ENCODE measurements around the gene COL11A1.

COL11A1 gene

DNA sequence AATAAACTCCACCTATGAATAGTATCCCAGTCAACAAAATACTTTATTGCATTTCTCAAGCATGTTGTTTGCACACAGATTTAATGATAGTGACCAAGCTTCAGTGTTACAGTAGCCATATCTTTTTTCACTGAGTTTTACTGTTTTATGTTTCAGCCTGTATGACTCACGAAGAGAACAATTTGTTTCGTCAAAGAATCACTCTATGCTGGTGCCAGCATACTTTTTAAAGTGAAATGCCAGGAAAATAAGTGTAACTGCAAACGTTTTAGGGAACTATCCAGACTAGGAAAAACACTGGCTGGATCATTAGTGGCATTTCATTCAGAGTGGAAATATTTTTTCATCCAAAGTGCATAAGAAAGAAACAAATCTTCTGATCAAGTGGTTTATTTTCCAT is 210.8 kb downstream of the COL11A1 start:
- no peak for DNase-seq

DNA sequence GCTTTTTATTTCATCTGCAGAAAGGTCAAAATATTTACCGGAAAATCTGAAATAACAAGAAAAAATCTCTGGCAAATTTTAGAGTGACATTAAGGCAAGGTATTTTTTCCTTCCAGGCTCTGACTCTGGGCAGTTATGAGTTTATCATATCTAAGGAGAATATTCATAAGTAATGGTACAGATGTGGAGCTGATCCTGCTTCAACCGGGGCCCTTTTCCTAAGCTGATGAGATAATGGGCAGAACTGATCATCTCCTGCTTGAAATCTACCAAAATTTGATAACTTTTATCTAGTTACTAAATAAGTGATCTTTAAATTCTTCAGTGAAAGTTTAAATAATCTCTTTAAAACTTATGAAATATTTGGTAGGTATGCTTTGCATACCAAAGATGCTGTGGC is 211.6 kb downstream of the COL11A1 start:
- no peak for DNase-seq

DNA sequence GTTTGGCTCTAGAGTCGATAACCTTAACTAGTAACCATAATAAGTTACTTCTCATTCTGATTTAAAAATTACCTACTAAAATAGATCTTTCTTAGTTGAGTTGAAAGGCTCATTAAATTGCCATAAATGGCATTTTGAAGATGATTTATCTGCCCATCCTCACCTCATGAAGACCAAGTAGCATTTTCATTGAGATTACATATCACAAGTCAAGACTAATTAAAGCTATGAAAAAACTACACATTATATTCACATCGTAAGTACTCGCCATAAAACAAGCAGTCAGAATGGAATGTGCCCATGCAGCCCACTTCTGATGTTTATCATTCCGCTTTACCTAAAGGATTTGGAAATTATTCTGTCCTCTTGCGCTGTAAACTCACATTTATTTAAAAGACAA is 212.0 kb downstream of the COL11A1 start:
- DNase-seq = no peak

DNA sequence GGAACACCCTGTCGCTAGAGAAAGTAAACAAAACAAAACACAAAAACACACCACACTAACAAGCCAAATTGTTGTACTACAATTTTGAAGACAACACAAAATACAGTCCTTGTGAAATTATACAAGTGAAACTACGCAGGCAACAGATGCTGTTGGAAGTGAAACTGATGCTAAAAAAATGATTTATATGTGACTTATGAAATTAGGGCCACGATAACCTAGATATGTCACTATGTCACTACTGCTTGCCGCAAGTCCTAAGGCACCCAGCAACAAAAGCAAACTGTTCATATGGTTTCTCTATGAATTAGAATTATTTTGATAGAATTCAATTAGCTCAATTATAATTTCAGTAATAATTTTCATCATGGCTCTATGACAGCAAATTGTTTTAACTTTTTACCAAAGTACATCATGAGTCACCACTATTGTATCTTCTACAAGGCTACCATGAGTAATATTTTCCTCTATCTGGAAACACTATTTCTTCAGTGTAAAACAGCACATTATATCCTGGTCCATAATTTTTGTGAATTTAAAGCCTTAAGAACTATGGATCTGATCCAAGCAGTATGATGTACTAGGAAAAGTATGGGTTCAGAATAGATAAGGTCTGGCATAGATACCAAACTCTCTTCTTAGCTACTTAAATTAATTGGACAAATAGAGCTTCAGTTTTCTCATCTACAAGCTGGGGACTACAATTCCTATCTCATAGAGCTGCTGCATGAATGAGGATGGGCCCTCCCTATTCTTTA is 216.3 kb downstream of the COL11A1 start:
- DNase-seq = no peak

DNA sequence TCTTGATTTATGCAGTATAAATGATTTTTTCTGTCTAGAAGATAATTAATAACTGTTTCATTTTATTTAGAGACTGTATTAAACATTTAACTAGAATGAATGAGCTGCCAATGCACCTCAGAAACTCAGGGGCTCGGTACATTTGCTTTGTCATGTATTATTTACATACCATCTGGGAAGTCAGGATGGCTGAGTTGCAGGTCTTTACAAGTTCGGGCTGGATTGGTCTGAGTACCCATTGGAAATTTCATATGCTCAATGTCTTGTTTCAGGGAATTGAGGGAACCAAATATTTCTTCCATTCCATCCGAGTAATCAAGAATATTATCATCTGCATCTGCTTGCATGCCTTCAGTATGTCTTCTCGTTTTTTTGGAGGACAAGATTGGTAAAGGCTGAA is 221.7 kb downstream of the COL11A1 start:
- no peak for DNase-seq

DNA sequence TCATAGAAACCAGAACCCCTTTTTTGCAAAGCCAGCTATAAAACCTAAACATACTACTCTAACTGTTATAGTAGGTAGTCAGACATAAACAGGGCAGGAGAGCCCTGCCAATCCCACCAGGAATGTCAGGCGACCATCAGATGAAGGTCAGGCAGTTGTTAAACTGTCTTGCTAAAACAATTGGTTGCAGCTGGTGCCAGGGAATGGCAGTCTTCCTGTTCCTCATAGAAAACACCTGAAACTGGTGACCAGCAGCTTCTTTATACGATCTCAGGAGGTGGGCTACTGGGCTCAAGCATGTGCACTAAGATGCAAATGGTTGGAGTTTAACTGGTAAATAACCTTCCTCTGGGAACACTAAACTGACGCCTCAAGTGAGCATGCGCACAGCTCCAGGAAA is 224.1 kb downstream of the COL11A1 start:
- DNase-seq = no peak

DNA sequence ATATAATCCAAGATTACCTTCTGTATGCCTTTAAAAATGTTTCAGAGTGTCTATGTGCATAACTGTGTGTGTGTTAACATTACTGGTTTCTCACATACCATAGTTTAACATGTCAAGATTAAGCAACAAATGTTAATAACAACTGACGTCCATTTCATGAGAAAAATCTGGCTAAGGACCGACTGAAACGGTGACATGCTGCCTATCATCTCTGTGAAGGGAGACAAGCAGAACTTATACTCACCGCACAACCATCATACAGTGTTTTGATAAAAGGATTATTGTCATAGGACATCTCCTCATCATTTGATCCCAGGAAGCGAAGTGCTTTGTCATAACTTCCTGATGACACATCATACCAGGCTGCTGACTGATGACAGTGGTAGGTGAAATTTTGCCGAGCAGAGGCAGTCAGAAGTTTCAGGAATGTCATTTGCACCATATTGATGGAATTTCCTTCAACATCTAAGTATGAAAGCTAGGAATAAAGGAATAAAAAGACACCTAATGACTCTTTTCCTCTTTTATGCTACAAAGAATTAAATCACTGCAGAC is 228.8 kb downstream of the COL11A1 start:
- DNase-seq = no peak

DNA sequence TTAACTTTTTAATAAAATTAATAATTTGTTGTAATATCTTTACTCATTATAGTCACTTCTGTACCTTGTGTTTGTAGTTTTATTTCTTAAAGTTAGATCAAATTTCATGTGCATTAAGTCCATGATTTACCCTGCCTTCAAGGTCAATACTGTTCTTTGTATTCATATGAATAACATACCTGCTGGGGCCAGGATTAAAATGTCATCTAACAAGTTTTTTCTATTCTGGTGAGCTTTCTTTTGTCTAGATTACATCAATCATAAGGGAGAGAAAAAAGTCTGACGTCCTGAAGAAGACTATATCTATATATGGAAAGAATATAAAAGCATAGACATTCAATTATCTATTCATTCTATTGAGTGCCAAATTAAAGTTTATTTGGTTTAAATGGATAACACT is 232.6 kb downstream of the COL11A1 start:
- DNase-seq = no peak

DNA sequence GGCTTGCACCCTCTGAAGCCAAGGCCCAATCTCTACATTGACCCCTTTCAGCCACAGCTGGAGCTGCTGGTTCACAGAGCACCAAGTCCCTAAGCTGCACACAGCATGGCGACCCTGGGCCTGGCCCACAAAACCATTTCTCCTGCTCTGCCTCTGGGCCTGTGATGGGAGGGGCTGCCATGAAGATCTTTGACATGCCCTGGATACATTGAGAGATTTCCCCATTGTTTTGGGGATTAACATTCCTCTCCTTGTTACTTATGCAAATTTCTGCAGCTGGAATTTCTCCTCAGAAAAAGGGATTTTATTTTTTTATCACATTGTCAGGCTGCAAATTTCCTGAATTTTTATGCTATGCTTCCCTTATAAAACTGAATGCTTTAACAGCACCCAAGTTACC is 235.8 kb downstream of the COL11A1 start:
- no peak for DNase-seq

DNA sequence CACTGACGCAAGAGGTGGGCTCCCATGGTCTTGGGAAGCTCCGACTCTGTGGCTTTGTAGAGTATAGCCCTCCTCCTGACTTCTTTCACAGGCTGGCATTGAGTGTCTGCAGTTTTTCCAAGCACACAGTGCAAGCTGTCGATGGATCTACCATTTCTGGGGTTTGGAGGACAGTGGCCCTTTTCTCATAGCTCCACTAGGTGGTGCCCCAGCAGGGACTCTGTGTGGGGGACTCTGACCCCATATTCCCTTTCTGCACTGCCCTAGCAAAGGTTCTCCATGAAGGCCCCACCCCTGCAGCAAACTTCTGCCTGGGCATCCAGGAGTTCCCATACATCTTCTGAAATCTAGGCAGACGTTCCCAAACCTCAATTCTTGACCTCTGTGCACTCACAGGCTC is 236.2 kb downstream of the COL11A1 start:
- no peak for DNase-seq

DNA sequence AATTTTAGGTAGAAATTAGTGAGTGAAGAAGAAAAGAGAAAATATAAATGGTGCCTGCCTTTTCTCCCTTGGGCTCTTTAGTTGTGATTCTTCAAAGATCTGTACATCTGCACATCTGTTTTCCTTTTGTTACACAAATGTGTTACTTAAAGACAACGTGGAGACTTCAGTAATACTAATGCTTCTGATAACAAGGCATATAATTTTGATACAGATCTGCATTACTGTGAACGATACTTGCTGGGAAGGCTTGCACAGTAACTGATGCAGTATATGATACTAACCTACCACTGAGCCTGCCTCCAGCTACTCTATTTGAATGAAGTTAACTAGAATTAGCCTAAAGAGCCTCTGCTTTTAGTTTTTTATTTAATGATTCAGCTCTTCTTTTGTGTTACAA is 244.6 kb downstream of the COL11A1 start:
- DNase-seq = no peak

DNA sequence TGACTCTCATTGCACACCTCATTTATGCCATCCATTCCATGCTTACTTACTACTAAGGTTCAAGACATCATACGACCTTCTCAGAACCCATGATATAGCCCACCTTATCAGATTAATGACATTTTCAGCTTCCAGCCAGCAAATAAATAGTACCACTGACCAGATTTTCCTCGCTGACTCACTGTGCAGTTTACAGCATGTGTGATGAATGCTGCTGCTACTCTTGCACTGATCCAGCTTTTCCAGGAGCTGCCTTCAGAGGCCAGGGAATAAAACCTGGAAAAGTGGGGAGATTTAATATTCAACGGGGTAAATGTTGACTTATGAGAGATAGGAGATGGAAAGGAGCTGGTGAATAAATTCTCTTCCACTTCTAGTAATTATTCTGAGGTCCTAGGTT is 247.1 kb downstream of the COL11A1 start:
- no peak for DNase-seq

DNA sequence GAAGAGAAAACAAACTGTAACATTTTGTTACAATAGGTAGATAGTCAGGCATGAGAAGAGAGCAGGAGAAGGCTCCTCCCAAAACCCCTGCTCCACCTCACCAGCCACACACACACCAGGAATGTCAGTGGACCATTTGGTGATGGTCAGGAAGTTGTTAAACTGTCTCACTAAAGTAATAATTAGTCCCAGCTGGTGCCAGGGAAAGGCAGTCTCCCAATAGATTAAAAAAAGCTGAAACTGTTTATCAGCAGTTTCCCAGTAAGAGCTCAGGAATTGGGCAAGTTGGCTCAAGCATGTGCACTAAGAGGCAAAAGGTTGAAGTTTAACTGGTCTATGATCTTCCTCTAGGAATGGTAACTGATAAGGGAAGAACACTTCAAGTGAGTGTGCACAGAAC is 249.6 kb downstream of the COL11A1 start:
- no peak for DNase-seq

DNA sequence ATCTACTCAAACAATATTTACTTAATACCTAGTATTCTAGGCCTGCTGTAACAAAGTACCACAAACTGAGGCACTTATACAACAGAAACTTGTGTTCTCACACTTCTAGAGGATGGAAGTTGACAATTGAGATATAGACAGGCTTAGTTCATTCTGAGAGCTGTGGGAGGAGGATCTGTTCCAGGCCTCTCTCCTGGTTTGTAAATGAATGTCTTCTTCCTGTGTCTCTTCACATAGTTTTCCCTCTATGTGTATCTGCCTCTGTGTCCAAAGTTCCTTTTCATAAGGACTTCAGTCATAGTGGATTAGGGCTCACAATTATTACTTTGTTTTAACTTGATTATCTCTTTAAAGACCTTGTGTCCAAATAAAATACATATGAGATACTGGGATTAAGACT is 251.1 kb downstream of the COL11A1 start:
- no peak for DNase-seq

DNA sequence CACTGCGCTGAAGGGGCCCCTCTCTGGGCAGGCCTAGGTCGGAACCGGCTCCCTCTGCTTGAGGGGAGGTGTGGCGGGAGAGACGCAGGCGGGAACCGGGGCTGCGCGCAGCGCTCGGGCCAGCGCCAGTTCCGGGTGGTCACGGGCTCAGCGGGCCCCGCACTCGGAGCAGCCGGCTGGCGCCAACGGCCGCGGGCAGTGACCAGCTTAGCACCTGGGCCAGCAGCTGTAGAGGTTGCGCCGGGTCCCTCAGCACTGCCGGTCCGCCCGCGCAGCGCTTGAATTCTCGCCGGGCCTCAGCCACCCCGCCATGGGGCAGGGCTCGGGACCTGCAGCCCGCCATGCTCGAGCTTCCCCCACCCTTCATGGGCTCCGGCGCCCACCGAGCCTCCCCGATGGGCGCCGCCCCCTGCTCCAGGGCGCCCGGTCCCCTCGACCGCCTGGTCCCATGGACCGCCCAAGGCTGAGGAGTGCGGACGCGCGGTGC is 254.6 kb downstream of the COL11A1 start:
- DNase-seq = no peak

DNA sequence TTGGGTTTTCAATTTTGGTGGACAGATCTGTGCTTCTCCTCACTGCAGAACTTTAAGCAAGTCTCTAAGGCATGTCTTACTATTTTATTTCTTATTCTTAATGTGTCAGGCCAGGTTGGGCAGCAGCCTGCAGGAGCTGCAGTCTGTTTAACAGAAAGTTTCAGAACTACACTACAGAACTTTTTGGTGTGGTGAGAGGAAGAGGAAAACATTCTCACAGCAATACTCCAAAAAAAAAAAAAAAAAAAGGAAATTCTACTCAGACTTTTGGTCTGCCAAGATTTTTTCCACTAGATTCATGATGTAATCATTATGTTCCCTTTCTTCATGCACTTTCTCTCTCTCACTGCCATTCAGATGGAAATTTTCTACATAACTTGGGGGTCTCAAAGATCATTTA is 255.2 kb downstream of the COL11A1 start:
- no peak for DNase-seq

DNA sequence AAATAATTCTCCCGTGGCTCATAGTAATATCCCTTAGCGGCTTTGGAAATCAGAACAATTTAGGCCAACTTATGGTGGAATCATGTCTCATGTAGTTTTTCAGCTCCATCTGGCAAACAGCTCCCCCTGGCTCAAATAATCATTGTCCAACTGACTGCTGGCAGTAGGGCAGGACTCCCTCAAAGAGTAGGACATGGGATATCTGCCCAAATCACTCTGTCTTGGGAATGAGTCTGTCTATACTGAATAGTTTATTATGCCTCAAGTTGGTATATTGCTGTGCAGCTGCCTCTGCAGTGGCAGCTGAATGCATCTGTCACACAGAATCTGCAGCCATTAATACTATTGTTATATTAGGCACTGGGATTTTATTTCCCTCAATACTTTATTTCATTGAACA is 255.7 kb downstream of the COL11A1 start:
- DNase-seq = no peak

DNA sequence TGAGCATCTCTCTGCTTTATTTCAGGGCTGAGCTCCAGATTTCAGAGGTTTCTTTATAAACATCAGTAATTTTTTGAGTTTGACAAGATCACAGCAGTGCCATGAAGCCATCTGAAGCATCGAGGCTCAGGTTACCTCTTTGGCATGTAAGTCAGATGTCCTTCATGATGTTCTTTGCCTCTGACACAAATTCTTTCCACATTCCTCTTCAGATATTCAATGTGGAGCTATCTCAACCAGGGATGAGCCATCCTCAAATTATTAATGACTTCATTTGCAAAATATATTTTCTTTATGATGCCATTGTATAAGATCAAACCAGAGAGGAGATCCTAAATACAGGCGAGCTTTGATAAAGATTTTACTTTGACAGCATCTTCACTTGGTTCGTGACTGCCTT is 256.7 kb downstream of the COL11A1 start:
- no peak for DNase-seq

DNA sequence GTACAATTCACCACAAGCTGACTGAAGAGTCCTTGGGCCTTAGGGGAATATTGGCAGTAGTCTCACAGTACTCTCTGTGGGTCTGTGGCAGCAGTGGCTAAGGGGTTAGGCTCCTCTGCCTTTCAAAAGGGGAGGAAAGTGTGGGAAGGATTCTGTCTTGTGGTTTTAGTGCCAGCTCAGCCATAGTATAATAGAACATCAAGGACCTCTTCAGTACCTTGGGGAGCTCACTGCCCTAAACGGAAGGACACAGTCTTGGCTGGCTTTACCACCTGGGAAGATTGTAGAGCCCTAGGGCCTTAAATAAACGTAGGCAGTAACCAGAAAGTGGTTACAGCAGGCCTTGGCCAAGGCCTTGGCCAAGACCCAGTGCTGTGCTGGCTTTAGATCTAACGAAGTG is 265.7 kb downstream of the COL11A1 start:
- no peak for DNase-seq

DNA sequence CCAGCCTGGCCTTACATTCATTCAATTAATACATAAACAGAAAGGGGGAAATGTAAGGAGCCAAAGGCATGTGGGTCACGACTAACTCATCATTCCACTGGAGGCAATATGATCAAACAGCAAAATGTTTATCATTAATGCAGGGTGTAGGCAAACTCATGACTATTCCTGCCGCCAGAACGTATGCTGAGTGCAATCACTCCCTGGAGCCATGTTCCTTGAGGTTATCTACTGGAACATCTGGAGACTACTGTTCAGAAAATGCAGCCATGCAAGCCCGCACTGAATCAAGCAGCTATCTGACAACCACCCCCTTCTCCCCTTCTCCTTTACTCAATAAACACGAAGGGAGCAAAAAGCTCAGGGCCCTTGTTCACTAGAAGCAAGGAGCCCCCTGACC is 267.6 kb downstream of the COL11A1 start:
- no peak for DNase-seq

DNA sequence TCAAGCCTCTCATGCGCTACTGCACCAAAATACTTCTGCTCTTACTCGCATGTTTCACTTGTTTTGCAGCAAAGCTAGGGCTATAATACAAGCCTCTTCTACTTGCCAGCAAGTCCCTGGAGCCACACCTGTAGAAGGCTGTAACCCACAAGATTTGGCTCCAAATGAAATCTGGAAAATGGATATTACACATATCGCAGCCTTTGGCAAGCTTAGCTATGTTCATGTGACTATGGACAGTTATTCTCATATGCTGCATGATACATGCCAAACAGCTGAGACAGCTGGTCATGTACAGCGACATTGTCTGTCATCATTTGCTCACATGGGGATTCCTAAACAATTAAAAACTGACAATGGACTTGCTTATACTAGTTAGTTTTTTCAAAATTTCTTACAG is 270.3 kb downstream of the COL11A1 start:
- no peak for DNase-seq

DNA sequence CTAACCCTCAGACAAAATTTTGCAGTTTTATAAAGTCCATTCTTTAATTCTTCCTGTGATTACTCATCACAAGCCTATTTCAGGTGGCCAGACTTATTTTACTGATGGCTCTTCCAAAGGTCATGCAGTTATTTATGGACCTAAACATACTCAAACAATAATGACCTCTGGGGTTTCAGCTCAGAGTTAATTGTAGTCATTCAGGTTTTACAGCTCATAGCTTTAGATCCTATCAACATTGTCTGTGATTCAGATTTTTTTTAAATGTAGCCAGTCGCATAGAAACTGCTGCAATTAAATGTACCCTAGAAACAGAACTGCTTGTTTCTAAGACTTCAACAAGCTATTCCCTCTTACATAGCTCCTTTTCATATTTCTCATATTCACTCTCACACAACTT is 270.8 kb downstream of the COL11A1 start:
- DNase-seq = no peak

DNA sequence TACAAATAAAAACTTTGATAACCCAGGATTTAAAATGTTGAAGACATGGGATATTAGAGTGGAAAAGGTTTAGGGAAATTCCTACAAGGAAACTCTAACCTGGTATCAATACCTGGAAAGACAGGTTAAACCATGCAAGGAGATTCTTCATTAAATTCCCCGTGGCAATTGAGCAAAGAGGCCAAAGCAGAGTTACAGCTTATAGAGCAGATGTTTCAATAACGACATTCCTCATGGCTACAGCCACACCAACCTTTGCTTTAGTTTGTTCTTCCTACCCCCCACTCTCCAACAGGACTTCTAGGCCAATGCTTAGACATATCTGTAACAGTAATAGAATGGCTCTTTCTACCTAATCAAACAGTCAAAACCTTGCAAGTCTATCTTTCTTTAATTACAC is 271.3 kb downstream of the COL11A1 start:
- DNase-seq = no peak

DNA sequence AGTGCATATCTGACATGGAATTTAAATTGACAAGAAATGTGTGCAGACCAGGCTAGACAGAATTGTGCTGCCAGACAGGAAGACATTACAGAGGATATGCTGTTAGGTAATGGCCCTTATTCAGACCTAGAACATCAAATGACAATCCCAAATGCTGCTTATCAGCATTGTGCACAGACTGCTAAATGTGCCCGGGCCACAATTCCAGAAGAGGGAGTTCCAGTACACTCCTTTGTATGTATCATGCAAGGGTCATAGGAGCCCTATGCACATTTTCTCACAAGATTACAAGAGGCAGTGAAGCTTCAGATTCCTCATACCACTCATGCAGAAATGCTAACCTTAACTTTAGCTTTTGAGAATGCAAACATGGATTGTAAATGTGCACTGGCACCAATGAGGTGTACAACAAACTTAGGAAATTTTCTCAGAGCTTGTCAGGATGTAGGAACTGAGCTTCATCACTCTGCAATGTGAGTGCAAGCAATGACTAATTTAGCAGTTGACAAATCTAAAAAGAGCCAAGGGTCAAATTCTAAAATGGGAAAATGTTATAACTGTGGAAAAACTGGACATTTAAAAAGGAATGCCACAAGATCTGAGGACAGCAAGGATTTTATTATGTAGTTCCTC is 273.5 kb downstream of the COL11A1 start:
- no peak for DNase-seq

DNA sequence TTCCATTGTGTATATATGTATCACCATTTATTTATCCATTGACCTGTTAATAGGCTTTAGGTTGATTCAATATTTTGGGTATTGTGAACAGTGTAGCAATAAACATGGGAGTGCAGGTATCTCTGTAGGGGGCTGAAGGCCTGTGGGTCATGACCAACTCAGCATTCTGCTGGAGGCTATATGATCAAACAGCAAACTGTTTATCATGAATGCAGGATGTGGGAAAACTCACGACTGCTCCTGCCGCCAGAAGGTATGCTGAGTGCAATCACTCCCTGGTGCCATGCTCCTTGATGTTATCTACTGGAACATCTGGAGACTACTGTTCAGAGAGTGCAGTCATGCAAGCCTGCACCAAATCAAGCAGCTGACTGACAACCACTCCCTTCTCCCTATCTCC is 275.2 kb downstream of the COL11A1 start:
- DNase-seq = no peak
